Kidney tubule cell (primary cell): ENCODE results near the gene CELSR2.

Experiments
- DNase-seq: peaks from one replicate; pipeline ENCODE4 v3.0.0-alpha.2; 2018; ENCODE audit warnings: low spot score

CELSR2 gene

GRCh38 chr1:109265016-109265415, 15.7 kb downstream of the CELSR2 start:
- DNase-seq: no peak

DNA sequence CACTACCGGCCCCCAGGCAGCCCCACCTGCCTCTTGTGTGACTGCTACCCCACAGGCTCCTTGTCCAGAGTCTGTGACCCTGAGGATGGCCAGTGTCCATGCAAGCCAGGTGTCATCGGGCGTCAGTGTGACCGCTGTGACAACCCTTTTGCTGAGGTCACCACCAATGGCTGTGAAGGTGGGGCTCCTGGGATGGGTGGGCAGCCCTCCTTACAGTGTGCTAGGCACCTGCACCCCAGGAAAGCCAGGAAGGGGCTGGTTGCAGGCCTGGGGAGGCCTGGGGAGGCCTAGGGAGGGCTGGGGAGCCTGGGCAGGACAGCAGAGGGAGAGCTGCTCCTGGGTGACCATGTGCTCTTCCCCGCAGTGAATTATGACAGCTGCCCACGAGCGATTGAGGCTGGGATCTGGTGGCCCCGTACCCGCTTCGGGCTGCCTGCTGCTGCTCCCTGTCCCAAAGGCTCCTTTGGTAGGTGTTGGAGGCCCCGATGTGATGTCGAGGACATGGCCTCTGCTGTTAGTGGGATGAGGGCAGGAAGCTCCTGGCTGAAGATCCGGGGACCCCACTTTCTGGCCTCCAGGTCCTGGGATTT, 16.5 kb downstream of the CELSR2 start:
- no peak for DNase-seq

DNA sequence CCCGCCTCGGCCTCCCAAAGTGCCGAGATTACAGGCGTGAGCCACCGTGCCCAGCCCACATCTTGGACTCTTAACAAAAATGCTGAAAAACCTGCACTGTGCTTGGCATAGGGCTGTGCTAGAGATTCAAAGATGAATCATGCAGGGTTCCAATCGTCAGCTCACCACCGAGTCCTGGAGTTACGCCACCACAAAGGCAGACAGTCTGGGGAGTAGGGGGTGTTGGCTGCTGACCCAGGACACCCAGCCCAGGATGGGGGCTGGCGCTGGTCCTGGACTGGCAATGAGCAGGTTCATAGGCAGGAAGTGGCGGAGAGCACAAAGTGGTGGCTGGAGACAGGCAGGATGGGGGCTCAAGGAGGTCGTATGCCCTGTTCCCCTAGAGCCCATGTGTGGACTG, 17.6 kb downstream of the CELSR2 start:
- DNase-seq: no peak

- DNase-seq: no peak
These were observed 18.5 kb downstream of the CELSR2 start for GRCh38 chr1:109267743-109268300.

DNA sequence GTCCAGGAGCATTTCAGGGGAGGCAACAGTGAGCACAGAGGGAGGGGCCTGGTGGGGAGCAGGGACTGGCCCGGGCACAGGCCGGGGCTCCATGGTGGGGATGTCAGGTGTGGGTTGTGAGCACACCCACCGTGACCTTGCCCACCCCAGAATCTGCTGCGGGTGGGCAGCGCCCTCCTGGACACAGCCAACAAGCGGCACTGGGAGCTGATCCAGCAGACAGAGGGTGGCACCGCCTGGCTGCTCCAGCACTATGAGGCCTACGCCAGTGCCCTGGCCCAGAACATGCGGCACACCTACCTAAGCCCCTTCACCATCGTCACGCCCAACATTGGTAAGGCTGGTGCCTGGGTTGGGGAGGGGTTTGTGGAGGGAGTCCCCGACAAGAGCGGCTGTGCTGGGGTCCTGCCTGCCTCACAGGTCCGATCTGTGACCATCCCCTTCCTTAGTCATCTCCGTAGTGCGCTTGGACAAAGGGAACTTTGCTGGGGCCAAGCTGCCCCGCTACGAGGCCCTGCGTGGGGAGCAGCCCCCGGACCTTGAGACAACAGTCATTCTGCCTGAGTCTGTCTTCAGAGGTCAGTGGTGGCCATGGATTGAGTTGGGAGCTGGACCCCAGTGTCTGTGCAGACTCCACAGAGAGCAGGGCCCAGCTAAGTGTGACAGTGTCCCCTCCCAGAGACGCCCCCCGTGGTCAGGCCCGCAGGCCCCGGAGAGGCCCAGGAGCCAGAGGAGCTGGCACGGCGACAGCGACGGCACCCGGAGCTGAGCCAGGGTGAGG, 19.3 kb downstream of the CELSR2 start:
- DNase-seq: no peak

DNA sequence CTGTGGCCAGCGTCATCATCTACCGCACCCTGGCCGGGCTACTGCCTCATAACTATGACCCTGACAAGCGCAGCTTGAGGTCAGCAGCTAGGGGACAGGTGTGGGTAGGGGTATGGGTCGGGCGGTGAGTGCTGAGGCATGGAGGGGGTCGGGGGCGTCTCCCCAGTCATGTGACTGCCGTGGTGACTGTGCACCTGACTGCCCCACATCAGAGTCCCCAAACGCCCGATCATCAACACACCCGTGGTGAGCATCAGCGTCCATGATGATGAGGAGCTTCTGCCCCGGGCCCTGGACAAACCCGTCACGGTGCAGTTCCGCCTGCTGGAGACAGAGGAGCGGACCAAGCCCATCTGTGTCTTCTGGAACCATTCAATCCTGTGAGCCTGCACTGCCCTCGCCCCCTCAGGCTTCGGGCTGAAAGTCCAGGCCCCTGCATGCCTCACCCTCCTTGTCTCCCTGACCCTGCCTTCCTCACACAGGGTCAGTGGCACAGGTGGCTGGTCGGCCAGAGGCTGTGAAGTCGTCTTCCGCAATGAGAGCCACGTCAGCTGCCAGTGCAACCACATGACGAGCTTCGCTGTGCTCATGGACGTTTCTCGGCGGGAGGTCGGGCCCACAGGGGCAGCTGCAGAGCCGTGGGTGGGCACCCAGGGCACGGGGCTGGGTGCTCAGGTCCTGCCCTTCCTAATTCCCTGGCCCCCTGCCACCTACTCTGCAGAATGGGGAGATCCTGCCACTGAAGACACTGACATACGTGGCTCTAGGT, 20.1 kb downstream of the CELSR2 start:
- DNase-seq: no peak

DNA sequence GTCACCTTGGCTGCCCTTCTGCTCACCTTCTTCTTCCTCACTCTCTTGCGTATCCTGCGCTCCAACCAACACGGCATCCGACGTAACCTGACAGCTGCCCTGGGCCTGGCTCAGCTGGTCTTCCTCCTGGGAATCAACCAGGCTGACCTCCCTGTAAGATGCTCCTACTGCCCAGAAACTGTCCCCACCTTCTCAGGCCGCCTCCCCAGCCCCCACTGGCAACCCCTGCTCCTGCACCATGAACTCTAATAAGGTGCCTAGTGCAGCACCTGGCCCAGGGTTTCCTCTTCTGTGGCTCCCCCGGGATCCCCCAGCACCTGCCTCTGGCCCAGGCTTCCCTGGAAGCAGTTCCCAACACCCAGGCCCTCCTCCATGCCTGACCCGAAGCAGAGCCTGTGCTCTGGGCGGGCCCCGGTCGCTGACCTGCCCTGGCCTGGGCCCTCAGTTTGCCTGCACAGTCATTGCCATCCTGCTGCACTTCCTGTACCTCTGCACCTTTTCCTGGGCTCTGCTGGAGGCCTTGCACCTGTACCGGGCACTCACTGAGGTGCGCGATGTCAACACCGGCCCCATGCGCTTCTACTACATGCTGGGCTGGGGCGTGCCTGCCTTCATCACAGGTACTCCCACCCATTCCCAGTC, 20.8 kb downstream of the CELSR2 start:
- no peak for DNase-seq

DNA sequence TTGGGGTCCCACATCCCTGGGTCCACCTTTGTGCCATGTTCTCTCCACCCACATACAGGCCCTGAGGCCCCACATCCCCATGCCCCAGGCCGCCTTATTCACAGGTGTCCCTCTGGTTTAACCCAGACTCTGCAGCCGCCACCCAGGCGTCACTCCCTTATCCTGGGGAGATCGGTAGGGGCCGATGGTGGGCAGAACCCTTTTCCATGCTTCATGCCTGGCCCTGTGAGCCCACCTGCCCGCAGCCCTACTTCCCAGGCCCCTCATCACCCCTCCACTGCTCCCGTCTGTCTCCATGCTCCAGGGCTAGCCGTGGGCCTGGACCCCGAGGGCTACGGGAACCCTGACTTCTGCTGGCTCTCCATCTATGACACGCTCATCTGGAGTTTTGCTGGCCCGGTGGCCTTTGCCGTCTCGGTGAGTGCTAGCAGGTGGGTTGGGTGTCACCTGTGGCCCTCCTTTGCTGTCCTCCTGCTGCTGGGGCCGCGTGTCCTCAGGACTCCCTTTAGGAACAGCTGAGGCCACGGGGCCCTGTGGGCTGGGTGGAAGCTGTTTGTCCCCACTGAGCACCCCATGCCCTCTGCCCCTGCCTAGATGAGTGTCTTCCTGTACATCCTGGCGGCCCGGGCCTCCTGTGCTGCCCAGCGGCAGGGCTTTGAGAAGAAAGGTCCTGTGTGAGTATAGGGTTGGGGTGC, 21.4 kb downstream of the CELSR2 start:
- no peak for DNase-seq

DNA sequence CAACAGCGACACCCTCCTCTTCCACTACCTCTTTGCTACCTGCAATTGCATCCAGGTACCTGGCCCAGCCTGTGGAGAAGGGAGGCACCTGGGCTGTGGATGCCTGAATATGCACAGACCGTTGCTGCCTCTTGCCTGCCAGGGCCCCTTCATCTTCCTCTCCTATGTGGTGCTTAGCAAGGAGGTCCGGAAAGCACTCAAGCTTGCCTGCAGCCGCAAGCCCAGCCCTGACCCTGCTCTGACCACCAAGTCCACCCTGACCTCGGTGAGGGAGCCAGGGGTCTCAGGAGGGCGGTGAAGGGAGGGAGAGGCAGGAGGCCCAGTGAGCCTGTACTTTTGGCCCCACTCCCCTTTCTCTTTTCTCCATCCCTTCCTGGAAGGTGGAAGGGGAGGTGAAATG, 22.1 kb downstream of the CELSR2 start:
- no peak for DNase-seq

GRCh38 chr1:109272021-109272799, 22.9 kb downstream of the CELSR2 start:
- no peak for DNase-seq

- DNase-seq: no peak
These were observed 23.6 kb downstream of the CELSR2 start for GRCh38 chr1:109272831-109273547.

DNA sequence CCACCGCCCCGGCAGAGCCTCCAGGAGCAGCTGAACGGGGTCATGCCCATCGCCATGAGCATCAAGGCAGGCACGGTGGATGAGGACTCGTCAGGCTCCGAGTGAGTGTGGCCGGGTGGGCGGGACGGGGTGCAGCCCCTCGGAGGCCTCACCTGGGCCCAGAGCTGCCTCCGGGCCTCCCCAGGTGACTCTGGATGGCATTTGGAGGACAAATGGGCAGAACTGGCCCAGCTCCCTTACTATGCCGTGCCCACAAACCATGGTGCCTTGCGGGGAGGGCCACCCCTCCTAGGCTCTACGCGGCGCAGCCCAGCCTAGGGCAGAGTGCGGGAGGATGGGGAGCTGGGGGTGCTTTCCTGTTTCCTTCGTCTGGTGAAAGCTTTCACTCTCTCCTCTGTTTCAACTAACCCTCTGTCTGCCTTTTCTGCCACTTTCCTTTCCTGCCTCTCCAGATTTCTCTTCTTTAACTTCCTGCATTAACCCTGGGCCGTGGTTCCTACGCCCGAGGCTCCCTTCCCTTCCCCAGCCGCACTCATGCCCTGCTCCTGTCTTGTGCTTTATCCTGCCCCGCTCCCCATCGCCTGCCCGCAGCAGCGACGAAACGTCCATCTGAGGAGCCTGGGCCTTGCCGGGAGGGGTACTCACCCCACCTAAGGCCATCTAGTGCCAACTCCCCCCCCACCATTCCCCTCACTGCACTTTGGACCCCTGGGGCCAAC, 24.4 kb downstream of the CELSR2 start:
- no peak for DNase-seq

- DNase-seq: peak; percentile 91
These were observed 25.5 kb downstream of the CELSR2 start for GRCh38 chr1:109274533-109275476.

DNA sequence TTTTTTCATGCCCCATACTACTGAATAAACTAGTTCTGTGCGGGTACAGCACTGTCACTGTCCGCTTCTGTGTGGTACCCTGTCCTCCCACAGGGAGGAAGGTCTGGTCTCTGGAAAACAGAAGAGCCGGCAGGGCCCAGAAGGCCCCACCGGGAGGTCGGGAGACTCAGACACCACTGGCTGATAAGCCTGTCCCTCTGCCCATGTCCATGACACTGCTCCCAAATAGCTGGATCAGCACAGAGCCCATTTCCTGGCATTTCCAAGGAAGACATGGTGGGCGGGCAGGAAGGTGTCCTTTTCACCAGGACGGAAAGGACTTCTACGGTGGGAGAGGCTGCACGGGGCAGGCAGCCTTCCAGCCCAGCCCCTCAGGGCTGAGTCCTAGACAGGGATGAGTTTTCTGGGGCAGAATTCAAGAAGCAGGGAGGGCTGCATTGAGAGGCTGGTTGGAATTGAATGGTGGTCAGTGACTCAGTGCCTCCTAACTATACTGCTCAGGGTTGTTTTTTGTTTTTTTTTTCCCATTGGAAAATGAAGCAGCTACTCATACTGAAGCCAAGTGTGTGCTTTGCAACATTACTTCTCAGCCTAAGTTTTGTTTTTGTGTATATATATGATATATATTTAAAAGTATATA, 26.5 kb downstream of the CELSR2 start:
- peak; percentile 50 for DNase-seq

DNA sequence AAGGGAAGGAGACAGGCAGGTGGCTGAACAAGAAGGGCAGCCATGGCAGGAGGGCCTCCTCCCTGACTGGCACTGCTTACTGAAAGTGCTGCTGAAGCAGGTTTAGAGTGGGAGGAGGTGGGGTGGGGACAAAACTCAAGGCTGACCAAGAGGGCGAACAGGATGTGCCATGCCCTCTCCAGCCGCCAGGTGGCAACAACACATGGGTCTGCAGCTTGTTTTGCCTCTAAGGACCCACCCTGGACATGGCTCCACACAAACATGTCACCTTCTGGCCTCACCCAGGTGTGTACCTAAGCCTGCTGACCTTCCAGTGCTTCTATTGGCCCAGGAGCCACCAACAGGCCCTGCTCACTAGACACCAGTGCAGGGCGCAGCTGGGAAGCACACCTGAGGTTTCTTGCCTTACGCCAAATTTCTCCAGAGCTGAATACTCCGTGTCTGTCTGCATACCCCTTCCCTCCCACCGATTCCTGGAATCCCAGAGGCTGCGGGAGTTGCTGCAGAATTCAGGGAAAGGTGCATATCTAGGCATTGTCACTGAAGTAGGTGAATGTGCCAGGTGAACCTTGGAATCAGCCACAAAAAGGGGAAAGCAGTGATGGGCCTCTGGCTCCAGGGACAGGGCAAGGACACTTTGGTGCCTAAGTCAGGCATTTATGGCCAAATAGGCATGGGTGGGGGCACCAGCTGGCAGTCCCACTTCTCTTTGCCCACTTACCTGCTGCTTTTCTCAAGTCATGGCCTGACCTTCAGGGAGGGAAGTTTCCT, 28.3 kb downstream of the CELSR2 start:
- peak; percentile 76 for DNase-seq

DNA sequence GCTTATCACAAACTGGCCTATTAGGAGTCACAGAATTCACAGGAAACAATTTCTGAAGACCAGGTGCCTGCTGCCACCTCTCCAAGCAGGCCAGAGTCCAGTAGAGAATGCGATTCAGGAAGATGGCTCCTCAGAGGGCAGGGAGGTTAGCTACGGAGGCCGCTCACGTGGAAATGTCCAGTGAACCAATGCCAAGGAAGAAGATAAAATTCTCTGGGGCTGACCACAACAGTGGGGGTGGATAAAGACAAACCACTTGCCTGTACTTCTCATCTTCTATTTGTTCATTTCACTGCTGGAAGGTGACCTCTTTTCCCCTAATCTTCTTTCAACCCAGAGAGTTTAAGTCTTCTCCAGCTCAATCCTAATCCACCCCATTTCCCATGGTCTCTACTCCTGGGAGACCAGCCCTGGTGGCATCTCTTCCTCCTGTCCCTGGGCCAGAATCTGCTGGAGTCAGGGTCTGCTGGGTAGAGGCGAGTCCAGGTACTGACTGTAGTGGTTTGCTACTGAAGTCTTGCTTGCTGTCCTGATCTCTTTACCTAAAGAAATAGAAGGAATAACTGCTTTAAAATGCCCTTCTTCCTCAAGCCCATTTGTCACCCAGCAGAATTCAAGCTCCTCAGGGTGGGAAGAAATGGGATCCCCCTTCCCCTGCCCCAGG, 30.4 kb downstream of the CELSR2 start:
- DNase-seq: peak; percentile 53

DNA sequence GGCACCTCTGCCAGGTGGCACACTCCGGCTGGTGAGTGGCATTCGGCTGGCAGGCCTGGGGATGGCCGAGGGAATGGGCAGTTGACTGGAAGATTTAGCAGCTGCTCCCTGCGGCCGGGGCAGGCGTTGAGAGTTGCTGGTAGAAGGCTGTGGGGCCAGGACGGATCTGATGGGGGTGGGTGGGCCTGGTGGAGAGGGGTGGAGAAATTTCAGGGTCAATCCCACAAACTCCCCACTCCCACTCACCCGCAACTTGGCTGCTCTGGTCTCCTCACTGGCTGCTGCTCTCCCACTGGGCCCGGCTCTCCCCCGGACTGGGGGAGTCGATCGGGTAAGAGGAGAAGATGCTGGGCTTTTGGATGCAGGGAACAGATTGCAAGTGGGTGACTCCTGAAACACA, 31.5 kb downstream of the CELSR2 start:
- no peak for DNase-seq
